GM12873 (cell line): ENCODE results near the gene PKNOX2.

ENCODE experiments used
- CTCF ChIP-seq: IDR thresholded peaks from 2 replicates; pipeline ENCODE4 v1.5.1; 2012; ENCODE audit warnings: low read depth, mild to moderate bottlenecking, moderate library complexity, low read length, control low read depth; ENCODE audit not compliant: insufficient read depth; ENCODE audit errors: missing control alignments

Gene PKNOX2

DNA sequence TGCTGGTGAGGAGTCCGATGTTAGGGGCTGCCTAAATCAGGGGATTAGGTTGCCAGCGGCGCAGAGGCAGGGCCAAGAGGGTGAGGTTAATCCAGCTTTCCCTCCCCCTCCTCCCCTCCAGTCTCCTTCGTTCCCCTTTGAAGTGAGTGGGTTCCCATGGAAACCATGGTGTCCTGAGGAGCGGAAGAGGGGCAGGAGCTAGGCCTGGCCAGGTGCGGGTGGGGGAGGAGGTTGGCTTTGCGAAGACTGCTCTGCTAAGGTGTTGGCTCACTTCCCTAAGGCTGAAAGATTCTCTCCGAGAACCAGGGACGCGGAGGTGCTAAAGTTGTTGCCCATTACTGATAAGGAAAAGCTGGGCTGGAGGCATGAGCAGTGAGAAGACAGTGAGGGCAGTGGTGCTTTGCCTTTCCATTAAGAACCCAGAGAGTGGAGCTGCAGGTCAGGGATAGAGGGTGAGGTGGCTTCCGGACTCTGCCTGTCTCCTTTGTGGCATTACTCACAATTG is 206.9 kb downstream of the PKNOX2 start:
- no peak for TF ChIP-seq CTCF

DNA sequence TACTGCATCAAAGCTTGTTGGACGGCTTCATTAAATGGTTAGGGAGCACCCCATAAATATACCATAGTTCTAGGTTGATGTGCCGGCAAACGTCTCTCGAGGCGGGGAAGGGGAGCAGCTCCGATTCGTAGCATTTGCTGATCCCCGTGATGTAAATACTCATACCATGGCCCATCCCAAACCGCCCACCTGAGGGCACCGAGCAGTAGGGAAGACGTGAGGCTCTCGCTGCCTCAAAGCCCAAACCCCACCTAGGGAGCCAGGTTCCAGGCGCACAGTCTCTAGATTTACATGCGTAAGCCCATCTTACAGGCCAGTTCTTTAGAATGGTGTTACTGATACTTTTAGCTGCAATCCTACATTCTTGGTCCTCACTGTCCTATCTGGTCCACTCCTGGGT is 207.5 kb downstream of the PKNOX2 start:
- TF ChIP-seq CTCF, result no peak

DNA sequence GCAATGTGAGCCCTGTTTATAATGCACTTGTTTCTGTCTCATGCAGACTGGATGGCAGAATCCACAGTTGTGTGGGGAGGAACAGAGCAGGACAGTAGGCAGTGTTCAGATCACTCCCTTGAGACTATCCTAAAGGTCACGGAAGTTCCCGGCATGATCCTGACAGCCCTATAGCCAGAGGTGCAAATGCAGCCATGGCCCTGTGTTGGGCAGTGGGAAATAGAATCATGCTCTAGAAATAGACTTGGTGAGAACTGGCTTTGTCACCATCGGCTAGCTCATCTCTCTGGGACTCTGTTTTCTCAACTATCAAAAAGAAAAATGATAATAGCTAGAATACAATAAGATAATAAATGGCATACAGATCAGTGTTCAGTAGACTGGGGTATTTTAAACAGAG is 208.4 kb downstream of the PKNOX2 start:
- no peak for TF ChIP-seq CTCF

GRCh38 chr11:125373426-125374391 is 209.2 kb downstream of the PKNOX2 start:
- no peak for TF ChIP-seq CTCF

DNA sequence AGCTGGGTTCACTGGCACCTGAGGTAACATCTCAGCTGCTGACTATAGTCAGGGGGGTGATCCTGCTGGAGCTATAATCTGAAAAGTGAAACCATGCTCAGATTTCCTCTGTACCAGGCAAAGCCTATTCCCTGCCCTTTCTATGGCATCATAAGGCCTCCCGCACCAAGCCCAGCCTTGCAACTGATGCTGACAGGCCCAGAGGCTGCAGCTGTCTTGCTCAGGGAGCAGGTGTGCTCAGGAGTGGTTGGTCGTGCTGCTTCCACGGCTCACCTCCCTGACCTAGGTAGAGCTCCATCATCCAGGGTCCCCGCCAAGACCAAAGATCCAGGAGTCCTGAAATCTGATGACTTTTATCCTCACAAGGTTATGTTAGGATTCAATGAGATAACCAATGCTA is 209.8 kb downstream of the PKNOX2 start:
- no peak for TF ChIP-seq CTCF

DNA sequence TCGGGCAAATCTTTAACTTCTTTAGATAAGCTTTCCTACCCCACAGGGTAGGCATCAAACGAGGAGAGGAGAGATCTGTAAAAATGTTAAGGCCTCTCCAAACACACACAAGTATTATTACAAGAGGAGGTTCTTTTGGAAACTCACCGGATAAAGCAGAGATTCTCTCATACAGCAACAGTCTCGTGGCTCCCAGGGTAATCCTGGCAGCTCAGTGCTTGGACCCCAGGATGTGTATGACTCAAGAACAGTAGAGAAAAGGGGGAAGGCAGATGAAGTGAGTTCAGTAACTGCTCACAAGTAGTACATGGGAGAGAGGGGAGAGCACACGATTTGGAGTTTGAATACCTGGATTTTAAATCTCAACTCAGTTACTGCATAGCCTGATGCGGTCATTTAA is 210.6 kb downstream of the PKNOX2 start:
- TF ChIP-seq CTCF, result no peak

DNA sequence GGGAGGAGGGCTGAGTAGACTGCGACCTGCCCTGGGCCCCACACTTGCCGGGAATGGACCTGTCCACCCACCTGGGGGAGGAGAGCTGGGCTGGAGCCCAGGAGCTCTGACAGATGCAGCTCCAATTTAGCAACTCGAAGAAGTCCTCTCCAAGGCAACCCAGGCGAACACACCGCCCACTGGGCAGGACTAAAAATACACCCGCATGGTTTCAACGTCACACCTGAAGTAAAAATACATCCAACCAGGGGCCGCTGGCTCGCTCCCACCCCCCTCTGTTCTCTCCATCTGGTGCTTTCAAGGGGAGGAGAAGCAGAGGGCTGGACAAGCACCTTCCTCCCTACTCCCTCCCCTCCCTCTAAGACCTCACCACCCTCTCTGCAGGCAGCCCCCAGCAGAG is 211.6 kb downstream of the PKNOX2 start:
- TF ChIP-seq CTCF, result no peak
